WTC11 (cell line): Measurements from ENCODE around the gene IL17RD. TPM values are rescaled to one million over a fixed set of nuclear protein-coding genes. Genes with fewer than 3 reads are reported as not detected.

Source experiments
- ATAC-seq: fragments of 200-7000 bp; cut with Tn5 transposase; 2 replicates; pipeline ENCODE4 v1.10.0; 2021; ENCODE audit warnings: mild to moderate bottlenecking, moderate library complexity
- CTCF ChIA-PET: fragments of 300-600 bp; sonication (Branson Sonifier 250); formaldehyde crosslinking; loops from one replicate; lab custom pipeline; 2021; ENCODE audit warnings: antibody characterized with exemption; lab: Charles Lee
- POLR2A ChIA-PET: fragments of 350-600 bp; sonication (Branson Sonifier 250); formaldehyde crosslinking; loops from one replicate; lab custom pipeline; 2021; ENCODE audit warnings: antibody characterized with exemption; lab: Charles Lee
- DNase-seq: peaks from one replicate; pipeline ENCODE4 v3.0.0; 2021; ENCODE audit warnings: low spot score
- H3K27ac Mint-ChIP-seq: 2 replicates; pipeline ENCODE4 v1.8.0; 2021; ENCODE audit warnings: mixed read lengths
- H3K27me3 Mint-ChIP-seq: 2 replicates; pipeline ENCODE4 v1.8.0; 2021; ENCODE audit warnings: low read depth, mild to moderate bottlenecking, moderate library complexity, mixed read lengths
- H3K36me3 Mint-ChIP-seq: 2 replicates; pipeline ENCODE4 v1.8.0; 2021; ENCODE audit warnings: mixed read lengths
- H3K4me1 Mint-ChIP-seq: 2 replicates; pipeline ENCODE4 v1.8.0; 2022; ENCODE audit warnings: mixed read lengths
- H3K4me3 Mint-ChIP-seq: 2 replicates; pipeline ENCODE4 v1.8.0; 2021; ENCODE audit warnings: mild to moderate bottlenecking, moderate library complexity, mixed read lengths
- H3K9me3 Mint-ChIP-seq: 2 replicates; pipeline ENCODE4 v1.8.0; 2021; ENCODE audit warnings: mixed read lengths
- AFF4 ChIP-seq: sonication (generic); formaldehyde crosslinking; IDR thresholded peaks from 2 replicates; pipeline ENCODE4 v1.8.1; 2023; ENCODE audit warnings: mild to moderate bottlenecking, missing genetic modification reagents, borderline replicate concordance
- ARID4B ChIP-seq: sonication (generic); formaldehyde crosslinking; IDR thresholded peaks from 2 replicates; pipeline ENCODE4 v1.8.0; 2023; ENCODE audit warnings: missing genetic modification reagents, mild to moderate bottlenecking, borderline replicate concordance
- CREM ChIP-seq: sonication (generic); formaldehyde crosslinking; IDR thresholded peaks from 2 replicates; pipeline ENCODE4 v1.8.1; 2022; ENCODE audit warnings: mild to moderate bottlenecking, missing genetic modification reagents, moderate library complexity
- E2F1 ChIP-seq: sonication (generic); formaldehyde crosslinking; IDR thresholded peaks from 2 replicates; pipeline ENCODE4 v1.8.0; 2022; ENCODE audit warnings: mild to moderate bottlenecking, missing genetic modification reagents
- ESRRA ChIP-seq: sonication (generic); formaldehyde crosslinking; IDR thresholded peaks from 2 replicates; pipeline ENCODE4 v1.8.1; 2022; ENCODE audit warnings: mild to moderate bottlenecking, missing genetic modification reagents, borderline replicate concordance
- HMGXB4 ChIP-seq: sonication (generic); formaldehyde crosslinking; IDR thresholded peaks from 2 replicates; pipeline ENCODE4 v1.8.1; 2023; ENCODE audit warnings: mild to moderate bottlenecking, moderate library complexity, missing genetic modification reagents
- NFYB ChIP-seq: sonication (generic); formaldehyde crosslinking; conservative IDR thresholded peaks from 2 replicates; pipeline ENCODE4 v1.8.0; 2022; ENCODE audit warnings: low read depth, missing genetic modification reagents
- NR2C2 ChIP-seq: sonication (generic); formaldehyde crosslinking; IDR thresholded peaks from 2 replicates; pipeline ENCODE4 v1.8.0; 2022; ENCODE audit warnings: mild to moderate bottlenecking, missing genetic modification reagents
- PRDM15 ChIP-seq: sonication (generic); formaldehyde crosslinking; IDR thresholded peaks from 2 replicates; pipeline ENCODE4 v1.8.0; 2022; ENCODE audit warnings: missing genetic modification reagents
- PRRX2 ChIP-seq: fragments of 250-450 bp; sonication (Bioruptor Pico); IDR thresholded peaks from 2 replicates; pipeline ENCODE4 v1.8.0; 2021; ENCODE audit warnings: mild to moderate bottlenecking
- RELA ChIP-seq: sonication (generic); formaldehyde crosslinking; IDR thresholded peaks from 2 replicates; pipeline ENCODE4 v1.8.1; 2022; ENCODE audit warnings: missing genetic modification reagents, mild to moderate bottlenecking, borderline replicate concordance
- SMAD3 ChIP-seq: sonication (generic); formaldehyde crosslinking; IDR thresholded peaks from 2 replicates; pipeline ENCODE4 v1.8.0; 2022; ENCODE audit warnings: missing genetic modification reagents, mild to moderate bottlenecking, borderline replicate concordance
- TP53 ChIP-seq: sonication (generic); formaldehyde crosslinking; IDR thresholded peaks from 2 replicates; pipeline ENCODE4 v1.8.1; 2023; ENCODE audit warnings: mild to moderate bottlenecking, missing genetic modification reagents
- ZBTB21 ChIP-seq: sonication (generic); formaldehyde crosslinking; IDR thresholded peaks from 2 replicates; pipeline ENCODE4 v1.8.1; 2023; ENCODE audit warnings: mild to moderate bottlenecking, missing genetic modification reagents, borderline replicate concordance
- ZNF317 ChIP-seq: sonication (generic); formaldehyde crosslinking; IDR thresholded peaks from 2 replicates; pipeline ENCODE4 v1.8.1; 2023; ENCODE audit warnings: low read depth, mild to moderate bottlenecking, moderate library complexity, missing genetic modification reagents, borderline replicate concordance
- ZNF416 ChIP-seq: fragments of 250-450 bp; sonication (Bioruptor Pico); IDR thresholded peaks from 2 replicates; pipeline ENCODE4 v1.9.0; 2021; ENCODE audit warnings: mild to moderate bottlenecking, inconsistent platforms
- total RNA-seq: library from RNA; stranded (reverse); gene quantifications from 3 replicates; pipeline ENCODE4 v1.2.3, GENCODE V29; 2021
- TF ChIP-seq, protein P1 (sequence below): sonication (generic); formaldehyde crosslinking; IDR thresholded peaks from 2 replicates; pipeline ENCODE4 v1.8.0; 2022; ENCODE audit warnings: mild to moderate bottlenecking, missing genetic modification reagents
- TF ChIP-seq, protein P2 (sequence below): fragments of 250-450 bp; sonication (Bioruptor Pico); IDR thresholded peaks from 2 replicates; pipeline ENCODE4 v1.8.0; 2021; ENCODE audit warnings: mild to moderate bottlenecking
- TF ChIP-seq, protein P3 (sequence below): sonication (generic); formaldehyde crosslinking; IDR thresholded peaks from 2 replicates; pipeline ENCODE4 v1.8.1; 2023; ENCODE audit warnings: mild to moderate bottlenecking, missing genetic modification reagents, moderate library complexity

IL17RD gene
- total RNA-seq, 1 experiment from 2014 or later, result 72.9 TPM

- TF ChIP-seq ARID4B (no peak), PRDM15 (CRISPR knock-in tag) (no peak), CREM (CRISPR knock-in tag) (no peak), ZNF317 (CRISPR knock-in tag) (no peak), RELA (CRISPR knock-in tag) (no peak), TP53 (no peak), AFF4 (no peak), ZNF416 (CRISPR knock-in tag) (no peak)
Observed at GRCh38 chr3:57076422-57076951, 88.7 kb downstream of the IL17RD start (continued).

GRCh38 chr3:57074135-57074534 is 91.0 kb downstream of the IL17RD start:
- ATAC-seq (no peak), DNase-seq (no peak)
- Mint-ChIP-seq H3K4me1 (peaks cover 3% of the 10 kb centered on the region; the same call in 1 of the 2 replicates), H3K36me3 (peaks cover 10% of the 10 kb centered on the region), H3K27ac (no peak overlapping the region), H3K27me3 (peaks cover 22% of the 10 kb centered on the region), H3K9me3 (peaks cover 11% of the 10 kb centered on the region), H3K4me3 (no peak overlapping the region)
- ChIA-PET POLR2A (no interaction called here), CTCF (no interaction called here)
- TF ChIP-seq NFYB (CRISPR knock-in tag) (no peak), SMAD3 (CRISPR knock-in tag) (no peak), NR2C2 (CRISPR knock-in tag) (no peak), ZBTB21 (CRISPR knock-in tag) (no peak), ESRRA (CRISPR knock-in tag) (no peak), PRRX2 (CRISPR knock-in tag) (no peak), E2F1 (CRISPR knock-in tag) (no peak), HMGXB4 (no peak)
- TF ChIP-seq, protein P1, sequence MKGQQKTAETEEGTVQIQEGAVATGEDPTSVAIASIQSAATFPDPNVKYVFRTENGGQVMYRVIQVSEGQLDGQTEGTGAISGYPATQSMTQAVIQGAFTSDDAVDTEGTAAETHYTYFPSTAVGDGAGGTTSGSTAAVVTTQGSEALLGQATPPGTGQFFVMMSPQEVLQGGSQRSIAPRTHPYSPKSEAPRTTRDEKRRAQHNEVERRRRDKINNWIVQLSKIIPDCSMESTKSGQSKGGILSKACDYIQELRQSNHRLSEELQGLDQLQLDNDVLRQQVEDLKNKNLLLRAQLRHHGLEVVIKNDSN (CRISPR knock-in tag), result no peak
- TF ChIP-seq, protein P2, sequence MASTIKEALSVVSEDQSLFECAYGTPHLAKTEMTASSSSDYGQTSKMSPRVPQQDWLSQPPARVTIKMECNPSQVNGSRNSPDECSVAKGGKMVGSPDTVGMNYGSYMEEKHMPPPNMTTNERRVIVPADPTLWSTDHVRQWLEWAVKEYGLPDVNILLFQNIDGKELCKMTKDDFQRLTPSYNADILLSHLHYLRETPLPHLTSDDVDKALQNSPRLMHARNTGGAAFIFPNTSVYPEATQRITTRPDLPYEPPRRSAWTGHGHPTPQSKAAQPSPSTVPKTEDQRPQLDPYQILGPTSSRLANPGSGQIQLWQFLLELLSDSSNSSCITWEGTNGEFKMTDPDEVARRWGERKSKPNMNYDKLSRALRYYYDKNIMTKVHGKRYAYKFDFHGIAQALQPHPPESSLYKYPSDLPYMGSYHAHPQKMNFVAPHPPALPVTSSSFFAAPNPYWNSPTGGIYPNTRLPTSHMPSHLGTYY (CRISPR knock-in tag), result no peak
- TF ChIP-seq, protein P3, sequence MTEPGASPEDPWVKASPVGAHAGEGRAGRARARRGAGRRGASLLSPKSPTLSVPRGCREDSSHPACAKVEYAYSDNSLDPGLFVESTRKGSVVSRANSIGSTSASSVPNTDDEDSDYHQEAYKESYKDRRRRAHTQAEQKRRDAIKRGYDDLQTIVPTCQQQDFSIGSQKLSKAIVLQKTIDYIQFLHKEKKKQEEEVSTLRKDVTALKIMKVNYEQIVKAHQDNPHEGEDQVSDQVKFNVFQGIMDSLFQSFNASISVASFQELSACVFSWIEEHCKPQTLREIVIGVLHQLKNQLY (CRISPR knock-in tag), result no peak
